Uterus (tissue), 2 donors: ENCODE data around the gene MMAB.

Experiments
- CTCF ChIP-seq, 4 experiments: fragments of 200-600 bp in 2 of 4; fragments of 450-650 bp in 2 of 4; sonication (generic) in 2 of 4; IDR thresholded peaks; one replicate each; pipeline ENCODE4 v1.5.1; 2016 to 2019; ENCODE audit warnings: antibody characterized with exemption in 4 of 4, mild to moderate bottlenecking in 2 of 4, moderate library complexity in 1 of 4
- POLR2A ChIP-seq, 2 donors: fragments of 450-650 bp; IDR thresholded peaks; one replicate each; pipeline ENCODE4 v1.6.1; 2016; ENCODE audit warnings: antibody characterized with exemption in 2 of 2, mild to moderate bottlenecking in 1 of 2, moderate library complexity in 1 of 2

GRCh38 chr12:109542014-109542413 lies 31.3 kb downstream of the MMAB start:
- TF ChIP-seq CTCF (IDR thresholded peaks at IDR 0.05) (no peak), POLR2A (IDR thresholded peaks at IDR 0.05) (no peak)
